Keratinocyte (primary cell): Measurements from ENCODE around the gene SRPRB. TPM values are rescaled to one million over a fixed set of nuclear protein-coding genes. Genes with fewer than 3 reads are reported as not detected.

Source experiments
- DNase-seq: peaks from one replicate; pipeline ENCODE4 v3.0.0-alpha.2; 2011; ENCODE audit warnings: low read depth, missing footprints, low spot score
- FAIRE-seq: peaks from 2 replicates; lab custom pipeline; 2011; peaks lifted over from hg19 to GRCh38; lab: Jason Lieb, UNC
- H2AFZ ChIP-seq: 2 replicates; pipeline ENCODE4 v1.6.0; 2012; ENCODE audit warnings: low read length, control low read depth, inconsistent platforms; ENCODE audit not compliant: control insufficient read depth
- H3K27ac ChIP-seq: 2 replicates; pipeline ENCODE4 v1.5.1; 2011; ENCODE audit warnings: low read length; ENCODE audit not compliant: control insufficient read depth, insufficient read depth
- H3K27me3 ChIP-seq: 3 replicates; pipeline ENCODE4 v1.6.0; 2011; ENCODE audit warnings: low read length; ENCODE audit not compliant: control insufficient read depth, insufficient read depth; ENCODE audit errors: extremely low read depth
- H3K36me3 ChIP-seq, 2 experiments: 2 replicates in 1 of 2; 3 replicates in 1 of 2; pipeline ENCODE4 v1.5.1; 2011; ENCODE audit warnings: low read length in 2 of 2, mild to moderate bottlenecking in 1 of 2; ENCODE audit not compliant: control insufficient read depth in 2 of 2, insufficient read depth in 2 of 2; ENCODE audit errors: extremely low read depth in 1 of 2
- H3K4me1 ChIP-seq: 3 replicates; pipeline ENCODE4 v1.5.1; 2011; ENCODE audit warnings: low read length; ENCODE audit not compliant: control insufficient read depth, insufficient read depth; ENCODE audit errors: extremely low read depth
- H3K4me2 ChIP-seq: 3 replicates; pipeline ENCODE4 v1.6.0; 2011; ENCODE audit warnings: low read depth, low read length; ENCODE audit not compliant: control insufficient read depth, insufficient read depth; ENCODE audit errors: extremely low read depth
- H3K4me3 ChIP-seq, 3 experiments: fragments of 200-600 bp in 1 of 3; sonication (generic) in 1 of 3; 2 replicates in 2 of 3; 3 replicates in 1 of 3; pipeline ENCODE4 v1.5.1; 2011 to 2016; ENCODE audit warnings: low read length in 3 of 3, mild to moderate bottlenecking in 3 of 3, control low read depth in 2 of 3, inconsistent platforms in 1 of 3, low read depth in 1 of 3, mixed read lengths in 1 of 3, mixed run types in 1 of 3, moderate library complexity in 1 of 3; ENCODE audit not compliant: control insufficient read depth in 2 of 3, insufficient read depth in 2 of 3; ENCODE audit errors: extremely low read depth in 1 of 3
- H3K79me2 ChIP-seq: 2 replicates; pipeline ENCODE4 v1.6.0; 2012; ENCODE audit warnings: low read length; ENCODE audit not compliant: control insufficient read depth, insufficient read depth
- H3K9ac ChIP-seq: 3 replicates; pipeline ENCODE4 v1.6.0; 2011; ENCODE audit warnings: low read length; ENCODE audit not compliant: control insufficient read depth, insufficient read depth; ENCODE audit errors: extremely low read depth
- H3K9me1 ChIP-seq: 3 replicates; pipeline ENCODE4 v1.6.0; 2011; ENCODE audit warnings: low read length; ENCODE audit not compliant: control insufficient read depth, insufficient read depth; ENCODE audit errors: extremely low read depth
- H3K9me3 ChIP-seq: 2 replicates; pipeline ENCODE4 v1.5.1; 2012; ENCODE audit warnings: low read depth, low read length; ENCODE audit not compliant: control insufficient read depth
- H4K20me1 ChIP-seq: 3 replicates; pipeline ENCODE4 v1.6.0; 2011; ENCODE audit warnings: low read length; ENCODE audit not compliant: control insufficient read depth, insufficient read depth; ENCODE audit errors: extremely low read depth
- EZH2 ChIP-seq: IDR thresholded peaks from one replicate; pipeline ENCODE4 v1.6.1; 2012; ENCODE audit warnings: inconsistent platforms, mild to moderate bottlenecking, low read length, moderate library complexity
- dilution Hi-C: fragments of 300-500 bp; cut with MboI; formaldehyde crosslinking; loops from one replicate; pipeline ENCODE4 v1.7.0; 2020; ENCODE audit warnings: low sequenced_read_pairs; ENCODE audit not compliant: extremely low pct_ligation_motif_present
- polyA minus RNA-seq, 3 experiments: library from RNA; depleted of rRNA, polyadenylated mRNA; stranded (reverse); fragments of >200 nt; gene quantifications; 1 replicate in 1 of 3; 2 replicates in 1 of 3; 3 replicates in 1 of 3; pipeline ENCODE4 v1.2.3, GENCODE V29; 2011
- polyA plus RNA-seq, 5 experiments: library from polyadenylated mRNA; depleted of rRNA in 3 of 5; stranded (reverse) in 3 of 5; stranded (forward) in 1 of 5; unstranded in 1 of 5; fragments of >200 nt; gene quantifications; 1 replicate in 1 of 5; 2 replicates in 3 of 5; 3 replicates in 1 of 5; pipeline versions ENCODE4 v1.2.1 to v1.2.3, GENCODE V29; 2011 to 2012; ENCODE audit warnings: missing spikeins in 2 of 5, low read depth in 1 of 5, low replicate concordance in 1 of 5
- TF ChIP-seq, protein P1 (sequence below), 3 experiments: IDR thresholded peaks in 1 of 3; conservative IDR thresholded peaks in 1 of 3; optimal IDR thresholded peaks in 1 of 3; 2 replicates in 2 of 3; 3 replicates in 1 of 3; pipeline versions ENCODE3 to v1.5.1; 2011; ENCODE audit warnings: low read length in 3 of 3, mild to moderate bottlenecking in 3 of 3, moderate library complexity in 2 of 3, control low read depth in 1 of 3, inconsistent platforms in 1 of 3; ENCODE audit not compliant: insufficient read depth in 2 of 3; ENCODE audit errors: extremely low read depth in 1 of 3

SRPRB gene, protein sequence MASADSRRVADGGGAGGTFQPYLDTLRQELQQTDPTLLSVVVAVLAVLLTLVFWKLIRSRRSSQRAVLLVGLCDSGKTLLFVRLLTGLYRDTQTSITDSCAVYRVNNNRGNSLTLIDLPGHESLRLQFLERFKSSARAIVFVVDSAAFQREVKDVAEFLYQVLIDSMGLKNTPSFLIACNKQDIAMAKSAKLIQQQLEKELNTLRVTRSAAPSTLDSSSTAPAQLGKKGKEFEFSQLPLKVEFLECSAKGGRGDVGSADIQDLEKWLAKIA
- polyA plus RNA-seq (55.9 to 73.8 TPM (median 60.2 TPM) in 3 replicates), polyA minus RNA-seq (25.2 to 113 TPM (median 88.5 TPM) in 3 replicates)
- 8.5 TPM for polyA plus RNA-seq (2011; ENCODE audit: low read depth)
- 26.4 and 55.9 TPM in 2 replicates for polyA plus RNA-seq (2011; cell fraction: cytosol; rRNA removed)
- 58.4 and 83.6 TPM in 2 replicates for polyA plus RNA-seq (2011; cell fraction: nucleus; rRNA removed)
- polyA plus RNA-seq (2012; ENCODE audit: low replicate concordance): 38.5 and 46.7 TPM in 2 replicates
- polyA minus RNA-seq (2011; cell fraction: cytosol; rRNA and poly(A)+ RNA removed): 189 TPM
- 31.0 and 70.0 TPM in 2 replicates for polyA minus RNA-seq (2011; cell fraction: nucleus; rRNA and poly(A)+ RNA removed)

DNA sequence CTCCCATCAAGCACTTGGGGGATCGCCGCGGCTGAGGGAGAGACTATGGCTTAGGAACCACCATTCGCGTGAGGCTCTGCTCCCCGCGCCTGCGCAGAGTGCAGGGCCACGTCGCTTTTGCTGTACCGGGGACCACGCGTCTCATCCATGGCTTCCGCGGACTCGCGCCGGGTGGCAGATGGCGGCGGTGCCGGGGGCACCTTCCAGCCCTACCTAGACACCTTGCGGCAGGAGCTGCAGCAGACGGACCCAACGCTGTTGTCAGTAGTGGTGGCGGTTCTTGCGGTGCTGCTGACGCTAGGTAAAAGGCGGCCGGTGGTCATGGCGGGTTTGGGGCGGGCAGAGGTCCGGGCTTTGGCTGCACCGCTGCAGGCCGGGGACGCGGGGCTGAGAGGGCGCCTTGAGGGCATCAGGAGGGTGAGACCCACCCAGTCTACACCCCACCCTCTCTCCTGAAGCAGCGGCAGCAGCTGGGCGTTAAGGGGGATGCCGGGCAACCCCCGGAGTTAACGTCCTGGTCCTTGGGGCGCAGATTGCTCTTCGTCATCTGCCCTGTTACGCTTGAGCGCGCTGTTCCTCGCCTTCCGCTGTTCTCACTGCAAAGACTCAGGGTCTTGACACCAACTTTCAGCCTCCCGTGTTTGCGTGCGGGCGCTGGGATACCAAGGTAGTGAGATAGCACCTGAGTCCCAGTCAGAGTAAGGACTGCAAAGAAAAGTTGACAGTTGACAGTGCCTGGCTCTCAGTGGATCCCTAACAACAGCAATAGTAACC lies at the start of gene SRPRB:
Gene SRPRB, plus strand, starts transcription at position 114 of the 774 bp plus-strand sequence. Its CDS starts 34 bp downstream, at position 148.
- Histone ChIP-seq H3K79me2 (peaks cover 17% of the 10 kb centered on the region), H2AFZ (peak within 1 kb of the TSS; percentile 99), H3K27ac (peak within 1 kb of the TSS; percentile 82), H3K27me3 (no peaks in the 10 kb centered on the region), H3K36me3 (peaks cover 5 to 10% of the 10 kb centered on the region in 2 experiments), H3K4me2 (peak within 1 kb of the TSS; percentile 97), H3K9me3 (no peaks in the 10 kb centered on the region), H3K9ac (peak within 1 kb of the TSS; percentile 91), H3K4me3 (peak within 1 kb of the TSS; percentile 85 to 98 (median 96)), H3K9me1 (no peaks in the 10 kb centered on the region), H3K4me1 (peaks cover 11% of the 10 kb centered on the region), H4K20me1 (no peaks in the 10 kb centered on the region)
- FAIRE-seq (peak; percentile 93), DNase-seq (no peak)
- dilution Hi-C loops: no loop called here
- no peak for TF ChIP-seq EZH2
- TF ChIP-seq, protein P1, sequence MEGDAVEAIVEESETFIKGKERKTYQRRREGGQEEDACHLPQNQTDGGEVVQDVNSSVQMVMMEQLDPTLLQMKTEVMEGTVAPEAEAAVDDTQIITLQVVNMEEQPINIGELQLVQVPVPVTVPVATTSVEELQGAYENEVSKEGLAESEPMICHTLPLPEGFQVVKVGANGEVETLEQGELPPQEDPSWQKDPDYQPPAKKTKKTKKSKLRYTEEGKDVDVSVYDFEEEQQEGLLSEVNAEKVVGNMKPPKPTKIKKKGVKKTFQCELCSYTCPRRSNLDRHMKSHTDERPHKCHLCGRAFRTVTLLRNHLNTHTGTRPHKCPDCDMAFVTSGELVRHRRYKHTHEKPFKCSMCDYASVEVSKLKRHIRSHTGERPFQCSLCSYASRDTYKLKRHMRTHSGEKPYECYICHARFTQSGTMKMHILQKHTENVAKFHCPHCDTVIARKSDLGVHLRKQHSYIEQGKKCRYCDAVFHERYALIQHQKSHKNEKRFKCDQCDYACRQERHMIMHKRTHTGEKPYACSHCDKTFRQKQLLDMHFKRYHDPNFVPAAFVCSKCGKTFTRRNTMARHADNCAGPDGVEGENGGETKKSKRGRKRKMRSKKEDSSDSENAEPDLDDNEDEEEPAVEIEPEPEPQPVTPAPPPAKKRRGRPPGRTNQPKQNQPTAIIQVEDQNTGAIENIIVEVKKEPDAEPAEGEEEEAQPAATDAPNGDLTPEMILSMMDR (optimal IDR thresholded peaks at IDR 0.05 in 1 of 3, IDR thresholded peaks at IDR 0.05 in 1 of 3, conservative IDR thresholded peaks at IDR 0.05 in 1 of 3; ENCODE audit: extremely low read depth in 1 of 3, insufficient read depth in 2 of 3, low read length in 3 of 3): no peak

DNA sequence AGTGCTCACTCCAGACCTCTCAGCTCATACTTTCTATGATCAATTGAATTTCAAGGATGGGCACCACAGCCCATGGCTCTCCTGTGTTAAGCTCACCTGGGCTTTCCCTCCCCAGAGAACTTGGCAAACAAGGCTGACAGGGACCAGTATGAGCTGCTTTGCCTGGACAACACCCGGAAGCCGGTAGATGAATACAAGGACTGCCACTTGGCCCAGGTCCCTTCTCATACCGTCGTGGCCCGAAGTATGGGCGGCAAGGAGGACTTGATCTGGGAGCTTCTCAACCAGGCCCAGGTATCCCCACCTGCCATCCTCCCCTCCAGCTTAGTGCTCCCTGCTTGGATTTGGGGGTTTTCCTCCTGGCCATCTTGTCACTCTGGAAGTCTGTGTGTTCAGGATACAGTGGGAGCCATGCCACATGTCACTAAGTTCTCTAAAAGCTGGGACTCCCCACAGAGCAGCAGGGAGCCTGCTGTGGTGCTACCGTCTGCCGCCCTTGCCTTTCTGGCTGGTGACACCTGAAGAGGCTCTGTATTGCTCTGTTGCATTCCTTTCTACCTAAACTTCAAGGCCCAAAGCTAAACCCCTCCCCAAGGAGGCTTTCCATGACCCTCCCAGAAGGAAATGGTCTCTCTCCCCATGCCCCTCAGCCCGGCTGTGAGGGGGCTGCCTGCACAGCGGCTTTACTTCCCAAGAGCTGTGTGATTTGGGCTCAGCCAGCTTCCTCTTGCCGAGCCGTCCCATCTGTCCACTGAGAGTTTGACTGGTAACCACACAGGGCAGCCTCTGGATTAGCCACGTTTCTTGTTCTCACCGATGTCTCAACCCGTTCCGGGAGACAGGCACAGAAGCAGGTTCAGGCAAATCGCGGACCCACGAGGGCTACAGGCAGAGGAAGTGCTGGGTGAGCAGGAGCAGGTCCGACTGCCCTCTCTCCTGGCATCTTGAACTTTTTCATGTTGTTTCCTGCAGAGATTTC lies 48.6 kb upstream of the SRPRB start:
- H3K36me3 ChIP-seq: no peaks in the 10 kb centered on the region
- H2AFZ ChIP-seq: peak overlapping the region; percentile 84
- no peaks in the 10 kb centered on the region for H3K9me3 ChIP-seq
- dilution Hi-C loops: no loop called here
- peak overlapping the region; percentile 58 for H3K4me2 ChIP-seq
- peak overlapping the region in 1 of 3 experiments; percentile 25 for H3K4me3 ChIP-seq
- H3K9ac ChIP-seq: no peak overlapping the region
- TF ChIP-seq, protein P1 (optimal IDR thresholded peaks at IDR 0.05 in 1 of 3, IDR thresholded peaks at IDR 0.05 in 1 of 3, conservative IDR thresholded peaks at IDR 0.05 in 1 of 3; ENCODE audit: extremely low read depth in 1 of 3, insufficient read depth in 2 of 3, low read length in 3 of 3): no peak
- no peak for TF ChIP-seq EZH2
- H3K9me1 ChIP-seq: no peaks in the 10 kb centered on the region
- FAIRE-seq (peak; percentile 94), DNase-seq (no peak)
- peaks cover 20% of the 10 kb centered on the region for H3K4me1 ChIP-seq
- no peaks in the 10 kb centered on the region for H3K27me3 ChIP-seq
- H3K79me2 ChIP-seq: no peaks in the 10 kb centered on the region
- no peak overlapping the region for H3K27ac ChIP-seq
- no peaks in the 10 kb centered on the region for H4K20me1 ChIP-seq
